Stimulated activated CD8-positive, alpha-beta memory T cell treated with anti-CD3 and anti-CD28 coated beads, Interleukin-12 subunit alpha, Interleukin-12 subunit beta, amount 100 ng/mL, for 1 hour (primary cell): ENCODE data around the gene SCAPER.

ENCODE experiments used
- DNase-seq: peaks from one replicate; pipeline ENCODE4 v3.0.0-alpha.2; 2020; ENCODE audit warnings: low read depth

SCAPER gene

DNA sequence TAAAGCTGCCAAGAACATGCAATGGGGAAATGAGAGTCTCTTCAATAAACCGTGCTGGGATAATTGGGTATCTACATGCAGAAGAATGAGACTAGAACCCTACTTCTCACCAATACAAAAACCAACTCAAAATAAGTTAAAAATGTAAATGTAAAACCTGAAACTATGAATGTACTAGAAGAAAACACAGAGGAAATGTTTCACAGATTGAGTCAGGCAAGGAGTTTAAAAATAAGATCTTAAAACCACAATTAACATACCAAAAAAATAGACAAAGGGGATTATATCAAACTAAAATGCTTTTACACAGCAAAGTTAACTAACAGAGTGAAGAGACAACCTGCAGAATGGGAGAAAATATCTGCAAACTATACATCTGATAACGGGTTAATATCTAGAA, 478.2 kb downstream of the SCAPER start:
- DNase-seq: no peak

- no peak for DNase-seq
Measured at GRCh38 chr15:76418352-76419140, 486.6 kb downstream of the SCAPER start.

GRCh38 chr15:76401285-76401684, 503.9 kb downstream of the SCAPER start:
- no peak for DNase-seq

DNA sequence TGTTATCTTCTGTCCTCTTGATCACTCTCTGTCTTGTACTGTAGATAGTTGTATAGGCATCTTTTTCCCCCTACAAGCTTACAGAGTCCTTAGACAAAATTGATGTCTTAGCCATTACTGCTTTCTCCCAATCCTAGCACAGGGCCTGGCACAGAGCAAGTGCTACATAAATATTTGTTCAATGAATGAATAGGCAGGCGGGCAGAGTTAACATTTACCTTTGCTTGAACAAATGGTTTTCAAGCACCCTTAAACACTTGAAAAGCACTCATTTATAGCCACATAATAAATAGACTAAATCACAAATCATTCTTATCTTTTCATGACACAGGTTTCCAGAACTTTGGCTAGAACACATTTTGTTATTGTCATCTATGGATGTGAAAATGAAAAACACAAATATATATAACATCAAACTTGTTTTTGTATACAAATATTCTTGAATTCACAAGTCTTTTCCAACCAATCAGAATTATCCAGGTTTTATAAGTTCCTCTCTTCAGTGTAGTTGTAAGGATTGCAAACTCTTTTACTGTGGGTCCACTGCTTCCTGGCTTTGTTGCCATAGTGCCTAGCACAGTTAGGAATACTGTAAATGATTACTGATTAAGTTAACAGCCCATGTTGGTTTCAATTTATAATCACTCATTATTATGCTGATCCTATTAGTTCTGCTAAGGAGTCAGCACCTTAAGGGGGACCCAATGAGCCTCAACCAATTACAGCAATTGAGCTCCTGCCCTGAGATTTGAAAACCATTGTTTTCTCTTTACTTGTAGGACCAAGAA, 506.6 kb downstream of the SCAPER start:
- no peak for DNase-seq

- no peak for DNase-seq
Measured at GRCh38 chr15:76393614-76394013, 511.5 kb downstream of the SCAPER start.

DNA sequence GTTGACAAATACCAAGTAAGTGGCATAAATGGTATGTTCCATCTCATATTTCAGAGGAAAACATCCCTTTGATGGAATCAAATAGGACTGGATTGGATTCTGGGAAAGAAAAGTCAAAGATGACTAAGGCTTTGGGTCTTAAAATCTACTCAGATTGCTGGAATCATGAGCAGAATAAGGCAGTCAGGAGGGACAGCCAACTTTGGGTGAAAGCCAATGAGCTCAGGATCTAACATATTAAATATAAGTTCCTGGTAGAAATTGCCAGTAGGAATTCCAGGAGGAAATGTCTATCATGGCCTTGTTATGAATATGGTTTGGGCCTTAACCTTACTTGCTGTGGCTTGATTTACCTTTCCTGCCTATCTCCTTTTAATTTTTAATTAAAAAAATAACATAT, 513.3 kb downstream of the SCAPER start:
- DNase-seq: no peak

DNA sequence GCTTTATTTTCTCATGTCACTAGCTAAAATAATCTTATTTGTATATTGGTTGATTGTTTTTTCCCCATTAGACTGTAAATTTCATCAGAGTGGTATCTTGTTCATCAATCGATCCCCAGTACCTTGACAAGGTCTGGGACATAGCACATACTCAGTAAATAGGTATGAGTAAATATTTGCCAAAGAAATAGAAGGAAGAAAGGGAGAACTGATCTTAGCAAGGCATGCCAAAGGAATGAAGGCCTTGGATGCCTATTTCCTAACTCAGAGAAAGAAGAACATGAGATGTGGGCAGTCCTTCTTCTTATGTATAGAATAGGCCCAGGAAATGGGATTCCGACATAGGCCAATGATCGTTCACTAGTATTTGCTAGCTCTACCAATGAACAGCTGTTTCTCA, 513.8 kb downstream of the SCAPER start:
- DNase-seq: no peak

- no peak for DNase-seq
Measured at GRCh38 chr15:76390571-76390970, 514.6 kb downstream of the SCAPER start.

DNA sequence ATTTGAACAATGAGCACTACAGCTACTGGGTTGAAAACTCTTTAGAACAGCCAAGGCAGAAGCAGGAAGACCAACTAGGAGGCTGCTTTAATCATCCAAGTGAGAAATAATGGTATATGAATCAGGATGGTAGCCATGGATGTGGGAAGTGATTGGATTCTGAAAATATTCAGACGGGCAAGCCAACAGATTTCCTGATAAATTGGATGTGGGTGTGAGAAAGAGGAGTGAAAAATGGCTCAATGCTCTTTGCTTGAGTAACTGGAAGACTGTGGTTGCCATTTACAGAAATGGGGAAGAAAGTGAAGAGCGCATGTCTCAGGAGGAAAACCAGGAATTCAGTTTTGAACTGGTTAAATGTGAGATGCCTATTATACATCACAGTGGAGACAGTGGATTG, 518.2 kb downstream of the SCAPER start:
- no peak for DNase-seq

DNA sequence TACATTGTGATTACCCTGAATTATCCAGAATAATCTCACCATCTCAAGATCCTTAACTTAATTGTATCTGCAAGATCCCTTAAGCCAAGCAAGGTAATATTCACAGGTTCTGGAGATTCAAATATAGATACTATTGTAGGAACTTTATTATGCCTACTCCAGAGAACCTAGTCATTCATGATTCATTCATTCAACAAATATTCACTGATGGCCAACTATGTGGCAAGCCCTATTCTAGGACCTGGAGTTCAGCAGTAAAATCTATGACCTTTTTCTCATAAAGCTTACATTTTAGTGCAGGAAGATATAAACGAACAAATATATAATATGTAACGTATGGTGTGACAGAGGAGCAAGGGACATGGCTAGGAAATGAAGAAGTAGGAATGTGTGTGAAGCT, 519.0 kb downstream of the SCAPER start:
- no peak for DNase-seq

DNA sequence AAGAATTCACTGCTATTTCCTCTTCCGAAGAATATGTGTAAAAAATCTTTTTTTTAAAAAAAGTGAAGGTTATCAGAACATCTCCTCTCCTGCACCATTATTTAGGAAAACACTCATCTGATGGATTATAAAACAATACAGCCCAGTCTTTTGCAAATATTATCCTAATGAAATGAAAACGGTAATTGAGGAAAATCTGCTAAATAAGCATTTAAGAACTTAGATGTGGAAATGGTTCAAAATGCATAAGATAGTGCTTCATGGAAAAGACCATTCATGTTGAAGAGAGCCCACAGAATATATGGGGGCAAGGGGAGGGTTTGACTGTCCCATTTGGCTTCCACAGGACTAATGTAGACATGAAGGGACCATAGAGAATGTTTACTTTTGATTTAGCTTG, 520.7 kb downstream of the SCAPER start:
- DNase-seq: no peak

- no peak for DNase-seq
Measured at GRCh38 chr15:76382987-76383728, 522.0 kb downstream of the SCAPER start.

DNA sequence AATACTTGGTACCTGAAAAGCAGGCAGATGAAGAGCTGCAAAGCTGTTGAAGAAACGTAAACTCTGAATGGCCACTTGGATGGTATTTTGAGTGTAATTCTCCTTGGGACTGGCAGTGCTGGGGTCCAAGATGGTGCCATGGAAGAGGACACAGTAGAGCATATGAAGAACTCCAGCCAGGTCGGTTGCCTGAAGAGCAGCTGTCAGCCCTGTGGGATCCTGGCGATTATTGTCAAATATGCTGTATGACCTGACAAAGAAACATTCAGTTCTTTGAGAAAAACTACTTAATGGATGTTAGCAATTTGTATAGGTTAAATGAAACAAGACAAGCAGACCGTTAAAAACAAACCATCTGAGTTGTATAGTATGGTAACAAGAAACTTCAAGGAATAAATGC, 523.8 kb downstream of the SCAPER start:
- no peak for DNase-seq

DNA sequence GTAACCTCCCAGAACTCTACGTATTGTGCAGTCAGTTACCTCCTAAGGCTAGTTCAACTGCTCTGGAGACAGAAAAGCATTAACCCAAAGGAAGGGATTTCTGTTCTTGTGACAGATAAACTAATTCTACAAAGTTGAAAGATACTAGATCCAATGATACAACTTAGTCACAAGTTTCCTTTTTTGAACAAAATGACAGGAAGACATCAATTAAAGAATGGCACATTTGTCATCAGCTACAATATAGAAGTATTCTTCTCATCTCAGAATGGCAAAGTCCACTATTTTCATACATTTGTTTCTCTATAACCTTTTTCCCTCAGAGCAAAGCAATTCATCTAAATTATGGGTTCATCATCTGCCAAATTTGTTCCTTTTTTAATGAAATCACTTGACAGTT, 524.9 kb downstream of the SCAPER start:
- DNase-seq: no peak

- no peak for DNase-seq
Measured at GRCh38 chr15:76378691-76379090, 526.4 kb downstream of the SCAPER start.

GRCh38 chr15:76377751-76378150, 527.4 kb downstream of the SCAPER start:
- no peak for DNase-seq

DNA sequence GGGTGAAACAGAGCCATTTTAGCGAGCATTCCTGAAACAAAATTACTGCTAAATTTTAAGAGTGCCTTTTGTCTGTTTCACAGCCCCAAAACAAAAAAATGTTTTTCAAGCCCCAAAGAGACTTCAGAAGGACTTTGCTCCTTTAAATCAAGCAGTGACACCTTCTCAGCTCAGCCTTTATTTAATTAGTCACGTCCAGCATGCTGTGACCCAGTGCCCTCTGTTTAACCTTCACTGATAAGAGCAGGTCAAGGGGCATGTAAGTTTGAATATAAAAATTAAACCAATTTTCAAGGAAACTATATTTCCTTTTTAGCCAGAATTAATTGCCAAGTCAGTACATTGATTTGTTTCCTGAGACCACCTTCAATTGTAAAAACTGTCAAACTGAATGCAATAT, 527.9 kb downstream of the SCAPER start:
- DNase-seq: no peak

GRCh38 chr15:76376816-76377215, 528.3 kb downstream of the SCAPER start:
- DNase-seq: no peak

GRCh38 chr15:76376029-76376428, 529.1 kb downstream of the SCAPER start:
- no peak for DNase-seq

DNA sequence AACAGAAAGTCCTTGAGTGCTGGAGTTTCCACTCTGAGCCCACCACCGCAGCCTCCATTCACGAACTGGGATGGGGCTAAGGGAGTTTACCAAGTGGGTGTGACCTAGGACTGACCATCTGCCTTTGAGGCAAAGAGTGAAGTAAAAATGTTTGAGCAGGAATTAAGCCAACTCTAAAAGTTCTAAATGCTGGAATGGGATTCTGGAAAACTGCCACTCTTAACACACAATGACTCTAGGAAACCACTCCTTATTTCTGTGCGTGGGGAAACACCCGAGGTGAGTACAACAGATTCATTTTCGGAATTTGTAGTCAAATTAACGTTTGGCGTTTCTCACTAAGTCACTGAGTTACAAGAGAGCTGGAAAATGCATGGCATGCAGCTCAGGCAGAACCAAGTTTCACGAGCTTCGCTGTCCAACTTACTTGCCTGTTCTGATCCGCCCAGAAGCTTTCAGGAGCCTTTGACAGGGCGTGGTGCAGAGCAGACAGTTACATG, 537.0 kb downstream of the SCAPER start:
- no peak for DNase-seq

- no peak for DNase-seq
Measured at GRCh38 chr15:76366714-76367113, 538.4 kb downstream of the SCAPER start.

GRCh38 chr15:76363251-76363650, 541.9 kb downstream of the SCAPER start:
- no peak for DNase-seq

GRCh38 chr15:76360416-76360815, 544.7 kb downstream of the SCAPER start:
- no peak for DNase-seq
